Measurements from ENCODE around the gene RIMS3.

RIMS3 gene

DNA sequence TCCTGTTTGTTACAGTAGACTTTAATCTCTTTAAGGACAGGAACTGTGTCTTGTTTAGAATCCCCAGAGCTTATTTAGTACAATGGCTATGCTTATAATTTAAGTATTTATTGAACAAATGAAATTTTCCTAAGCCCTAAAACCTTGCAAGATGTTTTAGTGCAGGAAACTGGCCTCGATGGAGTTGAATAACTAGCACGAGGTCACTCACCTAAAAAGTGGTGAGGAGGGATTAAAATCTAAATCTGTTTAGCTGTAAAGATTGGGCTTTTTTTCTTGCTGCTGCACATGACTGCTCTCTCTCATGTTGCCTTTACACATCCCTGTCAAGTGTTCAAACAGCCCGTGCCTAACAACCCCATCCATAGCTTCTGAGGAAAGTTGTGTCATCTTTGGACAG lies 36.2 kb upstream of the RIMS3 start:
- in situ Hi-C loops (cut with HindIII; ENCODE audit: low sequenced_read_pairs) = no loop called here
- H3K4me3 ChIP-seq (ENCODE audit: low read depth, low read length) = no peak overlapping the region
- DNase-seq (ENCODE audit: low read depth) = no peak
- TF ChIP-seq, protein P1, sequence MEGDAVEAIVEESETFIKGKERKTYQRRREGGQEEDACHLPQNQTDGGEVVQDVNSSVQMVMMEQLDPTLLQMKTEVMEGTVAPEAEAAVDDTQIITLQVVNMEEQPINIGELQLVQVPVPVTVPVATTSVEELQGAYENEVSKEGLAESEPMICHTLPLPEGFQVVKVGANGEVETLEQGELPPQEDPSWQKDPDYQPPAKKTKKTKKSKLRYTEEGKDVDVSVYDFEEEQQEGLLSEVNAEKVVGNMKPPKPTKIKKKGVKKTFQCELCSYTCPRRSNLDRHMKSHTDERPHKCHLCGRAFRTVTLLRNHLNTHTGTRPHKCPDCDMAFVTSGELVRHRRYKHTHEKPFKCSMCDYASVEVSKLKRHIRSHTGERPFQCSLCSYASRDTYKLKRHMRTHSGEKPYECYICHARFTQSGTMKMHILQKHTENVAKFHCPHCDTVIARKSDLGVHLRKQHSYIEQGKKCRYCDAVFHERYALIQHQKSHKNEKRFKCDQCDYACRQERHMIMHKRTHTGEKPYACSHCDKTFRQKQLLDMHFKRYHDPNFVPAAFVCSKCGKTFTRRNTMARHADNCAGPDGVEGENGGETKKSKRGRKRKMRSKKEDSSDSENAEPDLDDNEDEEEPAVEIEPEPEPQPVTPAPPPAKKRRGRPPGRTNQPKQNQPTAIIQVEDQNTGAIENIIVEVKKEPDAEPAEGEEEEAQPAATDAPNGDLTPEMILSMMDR (IDR thresholded peaks at IDR 0.05; ENCODE audit: low read depth, low read length, missing control alignments) = no peak

DNA sequence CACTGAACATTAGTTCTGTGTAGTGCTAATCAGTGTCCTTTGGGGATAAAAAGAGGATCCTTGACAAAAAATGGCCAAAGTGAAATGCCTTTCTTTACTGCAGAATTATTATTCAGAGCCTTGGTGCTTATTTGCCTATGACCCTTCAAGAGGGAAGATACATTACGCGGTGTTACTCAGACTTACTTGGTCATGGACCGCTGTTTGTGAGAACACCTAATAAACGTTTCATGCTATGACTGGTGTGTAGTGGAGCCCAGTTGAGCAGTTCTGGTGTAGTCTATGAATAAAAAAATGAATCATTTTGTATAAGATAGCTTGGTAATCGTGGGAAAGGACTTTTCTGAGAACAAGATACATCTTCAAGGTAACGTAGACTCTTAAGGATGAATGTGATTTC lies 34.3 kb upstream of the RIMS3 start:
- in situ Hi-C loops (cut with HindIII; ENCODE audit: low sequenced_read_pairs) = no loop called here
- no peak for DNase-seq (ENCODE audit: low read depth)
- TF ChIP-seq, protein P1 (IDR thresholded peaks at IDR 0.05; ENCODE audit: low read depth, low read length, missing control alignments) = no peak
- no peak overlapping the region for H3K4me3 ChIP-seq (ENCODE audit: low read depth, low read length)

DNA sequence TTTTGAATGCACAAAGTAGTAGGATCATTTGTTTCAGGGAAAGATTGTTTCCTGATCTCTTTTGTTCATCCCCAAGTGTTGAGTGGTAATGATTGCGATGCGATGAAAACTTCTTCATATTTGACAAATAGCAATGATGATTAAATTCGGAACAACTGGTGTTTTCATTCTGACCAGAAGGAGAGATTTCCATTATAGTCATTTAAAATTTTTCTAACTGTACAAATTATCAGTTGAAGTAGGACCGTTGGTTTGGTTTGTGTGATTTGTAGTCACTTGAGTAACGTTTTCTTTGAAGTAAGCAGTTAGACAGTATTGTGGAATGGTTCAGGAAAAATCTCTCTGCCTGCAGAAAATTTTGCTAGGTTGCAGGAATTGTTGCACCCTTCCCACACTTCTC lies 32.0 kb upstream of the RIMS3 start:
- TF ChIP-seq, protein P1 (IDR thresholded peaks at IDR 0.05; ENCODE audit: low read depth, low read length, missing control alignments) = no peak
- in situ Hi-C loops (cut with HindIII; ENCODE audit: low sequenced_read_pairs) = no loop called here
- H3K4me3 ChIP-seq (ENCODE audit: low read depth, low read length) = no peak overlapping the region
- no peak for DNase-seq (ENCODE audit: low read depth)

DNA sequence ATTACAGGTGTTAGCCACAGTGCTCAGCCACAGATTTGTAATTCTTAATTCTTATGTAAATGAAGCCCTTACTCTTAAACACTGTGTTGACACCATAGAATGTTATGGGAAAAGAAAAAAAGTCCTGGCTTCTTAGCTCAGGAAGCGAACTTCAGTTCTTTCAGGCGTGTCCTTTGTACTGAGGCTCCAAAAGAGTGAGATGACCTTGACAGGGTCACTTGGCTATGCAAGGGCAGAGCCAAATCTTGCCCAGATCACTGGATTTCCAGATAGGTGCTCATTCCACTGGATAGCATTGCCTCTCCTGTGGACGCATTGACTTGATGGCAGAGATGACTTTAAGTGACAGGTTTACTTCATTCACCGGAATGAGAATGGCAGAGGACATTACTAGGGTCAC lies 30.8 kb upstream of the RIMS3 start:
- DNase-seq (ENCODE audit: low read depth) = no peak
- TF ChIP-seq, protein P1 (IDR thresholded peaks at IDR 0.05; ENCODE audit: low read depth, low read length, missing control alignments) = no peak
- in situ Hi-C loops (cut with HindIII; ENCODE audit: low sequenced_read_pairs) = no loop called here
- no peak overlapping the region for H3K4me3 ChIP-seq (ENCODE audit: low read depth, low read length)

GRCh38 chr1:40694353-40694874 lies 28.9 kb upstream of the RIMS3 start:
- in situ Hi-C loops (cut with HindIII; ENCODE audit: low sequenced_read_pairs) = no loop called here

GRCh38 chr1:40693425-40693824 lies 27.9 kb upstream of the RIMS3 start:
- peak overlapping the region; percentile 89 for H3K4me3 ChIP-seq (ENCODE audit: low read depth, low read length)
- no peak for DNase-seq (ENCODE audit: low read depth)
- TF ChIP-seq, protein P1 (IDR thresholded peaks at IDR 0.05; ENCODE audit: low read depth, low read length, missing control alignments) = no peak
- in situ Hi-C loops (cut with HindIII; ENCODE audit: low sequenced_read_pairs) = no loop called here

More at GRCh38 chr1:40694353-40694874, 28.9 kb upstream of the RIMS3 start:
- TF ChIP-seq, protein P1 (IDR thresholded peaks at IDR 0.05; ENCODE audit: low read depth, low read length, missing control alignments) = no peak
- DNase-seq (ENCODE audit: low read depth) = no peak
- no peak overlapping the region for H3K4me3 ChIP-seq (ENCODE audit: low read depth, low read length)
